Measurements from ENCODE around the gene CADPS2.
"Not testable (repeated sequence)": the region's sequence is repeated elsewhere in the genome, so short reads cannot be mapped to it uniquely, and the experiment has no call there.

CADPS2 gene

DNA sequence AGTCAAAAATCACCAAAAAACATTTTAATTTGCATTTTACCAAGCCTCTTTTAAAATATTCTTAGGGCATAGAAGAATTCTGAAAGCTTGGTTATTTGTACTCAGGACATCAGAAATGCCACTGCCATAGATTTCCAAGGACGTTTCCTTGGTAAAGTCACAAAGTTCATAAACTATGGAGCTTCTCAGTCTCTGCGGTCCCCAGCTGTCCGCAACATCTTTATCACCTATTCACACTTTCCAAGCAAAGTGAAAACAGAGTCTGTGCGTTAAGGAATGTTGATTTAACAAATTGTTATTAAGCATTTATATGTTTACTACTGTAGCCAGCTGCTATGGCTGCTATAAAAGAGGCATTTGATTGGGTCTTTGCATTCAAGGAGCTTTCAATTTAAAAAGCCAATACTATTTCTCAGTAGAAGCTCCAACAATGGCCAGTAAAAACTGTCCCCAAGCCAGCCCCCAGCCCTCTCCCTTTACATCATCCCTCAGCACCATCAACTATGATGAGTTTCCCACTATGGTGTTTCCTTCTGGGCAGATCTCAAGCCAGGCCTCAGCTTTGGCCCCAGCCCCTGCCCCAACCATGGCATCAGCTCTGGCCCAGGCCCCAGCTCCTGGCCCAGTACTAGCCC lies 36.8 kb downstream of the CADPS2 start:
- no peak for DNase-seq

DNA sequence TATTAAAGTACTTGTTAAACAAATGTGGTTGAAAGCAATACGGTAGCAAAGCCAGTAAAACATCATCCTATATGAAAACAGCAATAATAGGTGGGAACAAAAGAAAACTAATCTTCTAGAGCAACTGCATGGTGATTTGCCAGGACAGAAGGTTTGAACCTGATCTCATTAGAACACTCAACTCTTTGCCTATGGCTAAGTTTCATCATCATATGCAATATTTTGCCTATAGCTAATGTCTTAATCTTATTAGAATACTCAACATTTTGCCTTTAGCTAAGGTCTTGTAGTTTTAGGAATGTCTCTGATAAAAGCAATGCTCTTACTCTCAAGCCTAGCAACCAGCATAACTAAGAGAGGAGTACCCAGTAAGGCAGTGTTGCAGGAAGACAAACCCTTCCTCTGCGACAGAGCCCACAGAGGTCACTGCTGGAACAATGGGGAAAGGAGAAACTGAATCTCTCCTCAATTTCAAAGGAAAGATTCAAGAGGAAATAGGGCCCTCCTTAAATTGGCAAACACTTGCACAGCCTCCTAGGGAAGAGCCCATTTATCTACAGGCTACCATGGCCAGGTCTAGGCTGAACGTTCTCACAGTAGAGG lies 38.3 kb downstream of the CADPS2 start:
- DNase-seq = no peak

DNA sequence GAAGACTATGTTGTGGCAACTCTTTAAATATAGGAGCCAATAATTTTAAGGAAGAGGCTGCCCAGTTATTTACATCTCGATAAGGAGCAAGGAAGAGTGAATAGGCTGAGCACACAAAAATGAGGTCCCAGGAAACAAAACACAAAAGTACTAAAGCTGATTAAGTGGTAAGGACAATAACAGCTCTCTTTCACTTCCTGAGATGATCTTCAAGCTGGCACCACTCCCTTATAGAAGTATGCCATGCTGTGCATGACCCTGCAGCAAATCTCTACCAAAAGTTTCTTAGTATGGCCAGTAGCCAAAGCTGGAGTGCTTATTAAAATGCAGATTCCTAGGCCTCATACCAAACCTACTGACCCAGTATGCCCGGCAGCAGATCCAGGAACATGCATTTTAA lies 39.7 kb downstream of the CADPS2 start:
- DNase-seq = no peak

DNA sequence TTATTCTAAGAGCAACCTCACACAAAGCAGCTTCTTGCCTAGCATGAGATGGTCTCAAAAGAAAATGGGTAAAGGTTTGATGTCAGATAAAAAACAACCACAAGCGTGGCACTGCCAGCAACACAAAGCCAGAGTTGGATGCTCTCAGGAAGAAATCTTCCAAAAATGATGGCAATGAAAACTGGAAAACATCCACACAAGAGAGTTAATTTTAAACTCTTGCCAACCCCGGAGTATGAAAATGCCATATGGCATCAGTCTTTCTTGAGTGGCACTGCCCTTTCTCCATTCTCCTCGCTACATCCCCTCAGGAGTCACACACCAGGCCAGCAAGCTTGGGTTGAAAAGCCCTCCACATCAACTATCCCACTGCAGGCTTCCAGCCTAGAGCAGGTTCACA lies 41.0 kb downstream of the CADPS2 start:
- DNase-seq = no peak

DNA sequence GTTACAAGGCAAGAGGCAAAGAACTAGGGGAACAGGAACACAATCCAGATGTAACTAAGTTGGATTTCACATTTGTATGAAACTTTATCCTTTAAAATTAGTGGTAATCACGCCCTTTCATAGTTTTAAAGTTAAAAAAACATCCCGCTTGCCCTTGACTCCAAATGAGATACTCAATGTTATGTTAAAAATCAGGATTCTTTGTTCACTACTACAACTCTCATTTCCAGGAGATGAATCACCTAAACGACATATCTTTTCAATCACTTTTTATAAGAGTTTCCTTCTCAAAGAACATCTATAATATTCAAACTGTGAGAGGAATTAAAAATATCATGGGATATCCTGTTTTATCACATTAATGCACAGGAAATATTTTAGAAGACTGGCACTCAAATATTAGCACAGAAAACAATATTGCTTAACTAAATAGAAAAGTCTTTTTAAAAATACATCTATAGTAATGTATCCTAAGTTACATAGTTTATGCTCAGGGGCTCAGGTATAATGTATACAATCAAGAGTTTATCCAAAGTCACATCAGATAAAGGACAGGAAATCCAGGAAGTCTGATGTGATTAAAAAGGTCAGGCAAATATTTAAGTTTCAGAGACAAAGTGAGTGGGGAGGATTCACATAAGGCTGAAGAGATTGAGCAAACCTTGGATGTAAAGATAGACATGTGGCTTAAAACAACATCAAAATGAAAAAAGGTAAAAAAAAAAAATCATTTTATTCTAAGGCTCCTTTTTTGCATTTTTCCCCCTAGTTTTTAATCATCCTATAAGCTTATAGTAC lies 41.9 kb downstream of the CADPS2 start:
- no peak for DNase-seq

DNA sequence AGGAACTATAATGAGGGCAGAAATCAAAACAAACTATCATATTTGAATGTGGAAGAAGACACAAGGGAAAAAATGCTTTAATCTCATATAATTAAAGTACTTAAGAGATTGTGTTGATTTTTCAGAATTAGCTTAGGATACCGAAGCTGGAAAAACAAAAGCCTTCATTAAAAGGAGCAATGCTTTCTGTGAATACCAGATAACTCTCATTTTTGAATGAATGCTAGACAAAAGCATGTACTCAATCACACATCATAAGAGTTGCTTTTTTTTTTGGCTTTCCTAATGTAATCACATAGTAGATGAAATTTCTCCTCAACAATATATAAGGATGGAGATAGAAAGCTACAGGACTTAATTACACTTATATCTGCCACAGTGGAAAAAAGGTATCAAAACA lies 43.3 kb downstream of the CADPS2 start:
- no peak for DNase-seq

DNA sequence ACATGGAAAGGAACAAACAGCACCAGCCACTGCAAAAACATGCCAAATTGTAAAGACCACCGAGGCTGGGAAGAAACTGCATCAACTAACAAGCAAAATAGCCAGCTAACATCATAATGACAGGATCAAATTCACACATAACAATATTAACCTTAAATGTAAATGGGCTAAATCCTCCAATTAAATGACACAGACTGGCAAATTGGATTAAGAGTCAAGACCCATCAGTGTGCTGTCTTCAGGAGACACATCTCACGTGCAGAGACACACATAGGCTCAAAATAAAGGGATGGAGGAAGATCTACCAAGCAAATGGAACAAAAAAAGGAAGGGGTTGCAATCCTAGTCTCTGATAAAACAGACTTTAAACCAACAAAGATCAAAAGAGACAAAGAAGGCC lies 50.0 kb downstream of the CADPS2 start:
- DNase-seq = not testable (repeated sequence)

DNA sequence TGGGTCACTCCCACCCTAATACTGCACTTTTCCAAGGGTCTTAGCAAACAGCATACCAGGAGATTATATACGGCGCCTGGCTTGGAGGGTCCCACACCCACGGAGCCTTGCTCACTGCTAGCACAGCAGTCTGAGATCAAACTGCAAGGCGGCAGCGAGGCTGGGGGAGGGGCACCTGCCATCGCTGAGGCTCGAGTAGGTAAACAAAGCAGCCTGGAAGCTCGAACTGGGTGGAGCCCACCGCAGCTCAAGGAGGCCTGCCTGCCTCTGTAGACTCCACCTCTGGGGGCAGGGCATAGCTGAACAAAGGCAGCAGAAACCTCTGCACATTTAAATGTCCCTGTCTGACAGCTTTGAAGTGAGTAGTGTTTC lies 51.7 kb downstream of the CADPS2 start:
- DNase-seq = not testable (repeated sequence)

DNA sequence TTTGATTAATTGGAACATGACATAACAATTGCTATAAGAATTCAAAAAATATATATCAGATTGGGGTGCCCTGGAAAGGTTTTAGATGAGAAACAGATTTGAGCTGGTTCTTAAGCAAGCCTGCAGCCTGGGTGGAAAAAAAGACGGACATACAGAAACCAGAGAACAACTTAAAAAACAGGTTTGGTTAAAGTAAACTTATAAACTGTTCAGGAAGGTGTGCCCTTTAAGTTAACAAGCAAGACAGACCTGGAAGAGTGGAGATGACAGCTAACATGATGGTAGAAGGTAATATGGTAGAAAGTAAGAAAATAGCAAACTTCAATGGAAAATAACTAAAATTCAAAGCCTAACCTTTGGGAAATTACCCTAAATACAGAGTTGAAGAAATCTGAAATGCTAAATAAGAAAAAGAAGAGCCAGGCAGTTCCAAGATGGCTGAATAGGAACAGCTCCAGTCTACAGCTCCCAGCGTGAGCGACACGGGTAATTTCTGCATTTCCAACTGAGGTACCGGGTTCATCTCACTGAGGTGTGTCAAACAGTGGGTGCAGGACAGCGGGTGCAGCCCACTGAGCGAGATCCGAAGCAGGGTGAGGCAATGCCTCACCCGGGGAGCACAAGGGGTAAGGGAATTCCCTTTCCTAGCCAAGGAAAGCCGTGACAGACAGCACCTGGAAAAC lies 52.2 kb downstream of the CADPS2 start:
- DNase-seq = no peak

DNA sequence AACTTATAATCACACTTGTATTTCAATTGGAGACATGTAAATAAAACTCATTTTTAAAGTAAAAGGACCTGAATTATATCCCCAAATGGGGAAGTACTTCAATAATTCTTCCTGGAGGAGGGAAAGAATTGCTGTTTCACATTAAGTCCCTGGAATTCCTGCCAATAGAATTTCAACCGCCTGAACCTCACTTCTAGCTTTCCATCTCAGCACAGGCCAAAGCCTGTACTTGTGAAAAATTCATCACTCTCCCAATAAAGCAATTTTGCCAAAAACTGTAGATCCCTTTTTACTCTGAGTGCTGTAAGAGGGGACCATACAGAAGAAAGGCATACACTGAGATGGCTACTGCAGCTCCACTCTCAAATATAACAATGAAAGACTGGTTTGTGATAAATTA lies 54.8 kb downstream of the CADPS2 start:
- DNase-seq = no peak

DNA sequence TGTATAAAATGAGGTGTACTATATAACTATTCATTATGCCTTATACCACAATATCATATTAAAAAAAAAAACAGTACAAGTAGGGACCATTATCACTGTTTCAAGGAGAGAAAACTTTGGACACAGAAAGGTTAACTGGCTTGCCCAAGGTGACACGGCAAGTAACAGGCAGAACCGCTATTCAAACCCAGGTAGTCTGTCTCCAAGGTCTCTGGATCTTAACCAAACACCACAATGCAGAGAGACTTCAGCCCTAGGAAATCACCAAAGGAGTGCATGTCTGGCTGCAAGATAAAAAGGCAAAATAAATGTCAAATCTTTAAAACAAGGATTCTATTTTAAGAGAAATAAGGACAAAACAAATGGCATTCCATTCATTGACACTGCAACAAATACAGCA lies 56.3 kb downstream of the CADPS2 start:
- no peak for DNase-seq

DNA sequence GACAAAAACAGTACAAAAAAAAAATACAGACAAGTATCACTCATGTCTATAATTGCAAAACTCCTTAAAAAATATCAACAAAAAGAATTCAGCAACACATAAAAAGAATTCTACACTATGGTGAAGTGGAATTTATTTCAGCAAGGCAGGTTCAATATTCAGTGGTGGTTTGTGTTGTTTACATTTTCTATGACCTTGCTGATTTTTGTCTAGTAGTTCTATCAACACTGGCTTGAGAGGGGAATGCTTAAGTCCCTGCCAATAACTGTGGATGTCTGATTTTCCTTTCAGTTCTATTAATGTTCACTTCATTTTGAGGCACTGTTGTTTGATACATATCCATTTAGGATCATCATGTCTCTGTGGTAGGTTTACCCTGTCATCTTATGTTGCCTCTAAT lies 58.5 kb downstream of the CADPS2 start:
- no peak for DNase-seq

DNA sequence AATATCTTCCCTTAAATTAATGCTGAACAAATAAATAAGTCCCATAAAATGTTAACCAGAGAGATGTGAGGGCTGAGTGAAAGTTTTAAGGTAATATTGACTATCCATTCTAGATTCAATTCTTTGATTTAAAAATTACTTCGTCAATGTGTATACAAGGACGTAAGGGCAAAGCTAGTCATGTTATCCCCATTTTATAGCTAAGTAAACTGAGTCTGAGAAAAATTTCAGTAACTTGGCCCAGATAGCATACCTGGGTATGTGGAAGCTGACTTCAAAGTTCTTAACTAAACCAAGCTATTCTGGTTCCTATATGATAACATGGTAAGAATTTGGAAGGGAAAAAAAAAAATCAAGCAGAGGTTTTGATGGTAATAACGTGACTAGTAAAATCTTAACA lies 72.4 kb downstream of the CADPS2 start:
- DNase-seq = no peak

DNA sequence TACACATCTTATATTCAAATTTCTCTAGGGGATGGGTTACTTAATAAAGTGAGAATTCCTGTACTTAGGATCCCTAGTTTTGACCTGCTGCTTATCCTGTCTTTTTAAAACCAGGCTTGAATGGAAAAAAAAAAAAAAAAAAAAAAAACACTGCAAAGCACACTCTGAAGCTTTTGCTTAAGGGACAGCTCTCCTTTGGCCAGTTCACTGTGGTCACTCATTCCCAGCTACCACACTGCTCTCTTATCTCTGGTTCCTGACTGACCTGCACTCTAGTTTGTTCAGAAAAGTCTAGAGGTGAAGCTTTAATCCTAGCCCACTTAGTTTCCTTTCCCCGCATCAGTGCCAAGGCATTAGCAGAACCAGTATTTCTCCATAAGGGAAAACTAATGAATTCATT lies 82.4 kb downstream of the CADPS2 start:
- no peak for DNase-seq

DNA sequence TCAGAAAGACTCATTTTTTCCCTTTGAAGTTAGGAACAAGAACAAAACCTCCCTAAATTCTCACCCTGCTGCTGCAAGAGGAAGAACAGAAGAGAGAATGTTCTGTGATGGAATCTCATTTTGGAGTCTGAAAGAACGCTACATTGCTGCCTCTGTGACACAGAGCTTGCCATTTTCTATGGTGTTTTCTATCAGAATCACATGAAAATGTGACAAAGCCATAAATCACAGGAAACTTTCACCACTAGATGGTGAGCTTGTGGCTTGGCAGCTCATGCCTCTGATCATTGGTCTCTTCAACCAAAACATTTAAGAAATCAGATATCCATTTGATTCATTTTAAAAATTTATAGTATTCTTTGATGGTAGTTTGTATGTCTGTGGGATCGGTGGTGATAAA lies 82.9 kb downstream of the CADPS2 start:
- no peak for DNase-seq

DNA sequence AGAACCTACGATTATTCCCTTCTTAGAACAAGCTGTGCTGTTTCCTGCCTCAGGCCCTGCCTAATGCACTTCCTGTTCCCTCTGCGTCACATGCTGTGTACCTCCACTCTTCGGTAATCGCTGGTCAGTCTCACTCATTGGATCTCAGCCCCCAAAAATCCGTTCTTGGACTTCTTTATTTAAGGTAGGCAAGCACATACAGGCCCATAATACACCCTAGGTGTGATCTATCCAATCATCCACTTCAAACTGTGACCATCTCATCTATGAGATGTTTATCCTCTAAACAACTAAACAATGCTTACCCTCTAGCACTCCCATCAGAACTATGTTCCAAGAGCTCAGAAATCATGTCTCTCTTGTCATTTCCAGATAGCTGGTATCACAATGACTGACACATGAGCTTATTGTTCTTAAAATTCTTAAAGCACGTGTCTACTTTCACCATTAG lies 83.9 kb downstream of the CADPS2 start:
- no peak for DNase-seq

DNA sequence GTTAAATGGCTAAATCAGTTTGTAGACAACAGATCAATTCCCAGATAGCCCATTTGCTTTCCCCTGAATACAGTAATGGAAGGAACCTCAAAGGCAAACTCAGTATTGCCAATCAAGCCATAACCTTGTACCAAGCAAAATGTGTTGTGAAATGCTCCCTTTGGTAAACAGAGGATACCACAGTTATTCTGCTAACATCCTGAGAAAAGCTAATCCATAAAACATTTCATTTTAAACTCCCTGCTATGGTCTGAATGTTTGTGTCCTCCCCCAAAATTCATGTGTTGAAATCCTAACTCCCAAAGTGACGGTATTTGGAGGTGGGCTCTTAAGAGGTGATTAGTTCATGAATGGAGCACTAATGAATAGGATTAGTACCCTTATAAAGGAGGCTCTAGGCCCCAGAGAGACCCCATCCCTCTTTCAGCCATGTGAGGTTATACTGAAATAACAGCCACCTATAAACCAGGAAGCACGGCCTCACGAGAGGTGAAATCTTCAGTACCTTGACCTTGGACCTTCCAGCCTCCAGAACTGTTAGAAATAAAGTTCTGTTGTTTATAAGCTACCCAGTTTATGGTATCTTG lies 94.2 kb downstream of the CADPS2 start:
- DNase-seq = no peak

DNA sequence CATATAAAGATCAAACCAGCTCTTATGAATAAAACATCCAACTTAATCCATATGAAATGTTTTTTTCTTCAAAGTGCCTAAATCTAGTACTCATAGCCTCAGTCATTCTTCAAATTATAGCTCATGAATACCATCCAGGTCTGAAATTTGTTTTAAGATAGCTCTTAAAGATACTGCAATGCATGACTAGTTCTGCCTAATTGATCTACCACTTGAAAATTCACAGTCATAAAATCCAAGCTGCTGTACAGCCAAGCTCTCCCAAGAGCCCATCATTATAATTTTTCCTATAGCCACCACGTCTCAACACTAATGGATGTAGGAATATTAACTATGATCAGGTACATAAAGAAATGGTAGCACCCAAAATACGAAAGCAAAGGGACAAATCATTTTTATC lies 95.7 kb downstream of the CADPS2 start:
- DNase-seq = no peak

DNA sequence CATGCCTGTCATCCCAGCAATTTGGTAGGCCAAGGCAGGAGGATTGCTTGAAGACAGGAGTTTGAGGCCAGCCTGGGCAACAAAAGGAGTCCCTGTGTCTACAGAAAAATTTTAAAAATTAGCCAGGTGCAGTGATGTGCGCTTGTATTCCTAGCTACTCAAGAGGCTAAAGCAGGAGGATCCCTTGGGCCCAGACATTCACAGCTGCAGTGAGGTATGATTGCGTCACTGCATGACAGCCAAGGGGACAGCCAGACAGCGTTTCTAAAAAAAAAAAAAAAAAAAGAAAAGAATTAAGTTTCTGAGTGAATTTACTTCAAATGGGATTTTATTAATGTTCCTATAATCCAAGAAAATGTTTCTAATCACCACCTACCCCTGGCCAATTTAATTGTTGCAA lies 96.1 kb downstream of the CADPS2 start:
- no peak for DNase-seq

DNA sequence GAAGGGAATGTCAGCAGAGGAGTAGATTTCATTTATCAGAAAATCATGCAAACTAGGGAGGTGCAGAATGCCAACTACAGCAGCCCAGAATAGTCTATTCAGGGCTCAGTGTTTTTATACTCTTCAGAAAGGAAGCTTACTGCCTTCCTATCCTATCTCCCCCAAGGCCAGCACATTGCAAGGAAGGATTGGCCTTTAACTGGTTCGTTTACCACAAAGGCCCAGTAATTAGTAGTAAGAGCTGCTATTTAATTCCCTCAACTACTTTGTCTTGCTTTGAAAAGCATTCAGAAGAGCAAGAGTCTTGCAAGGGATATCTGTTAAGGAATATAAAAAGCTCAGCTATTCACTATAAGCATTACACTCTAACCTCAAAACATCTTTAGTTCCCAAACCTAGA lies 97.1 kb downstream of the CADPS2 start:
- no peak for DNase-seq

DNA sequence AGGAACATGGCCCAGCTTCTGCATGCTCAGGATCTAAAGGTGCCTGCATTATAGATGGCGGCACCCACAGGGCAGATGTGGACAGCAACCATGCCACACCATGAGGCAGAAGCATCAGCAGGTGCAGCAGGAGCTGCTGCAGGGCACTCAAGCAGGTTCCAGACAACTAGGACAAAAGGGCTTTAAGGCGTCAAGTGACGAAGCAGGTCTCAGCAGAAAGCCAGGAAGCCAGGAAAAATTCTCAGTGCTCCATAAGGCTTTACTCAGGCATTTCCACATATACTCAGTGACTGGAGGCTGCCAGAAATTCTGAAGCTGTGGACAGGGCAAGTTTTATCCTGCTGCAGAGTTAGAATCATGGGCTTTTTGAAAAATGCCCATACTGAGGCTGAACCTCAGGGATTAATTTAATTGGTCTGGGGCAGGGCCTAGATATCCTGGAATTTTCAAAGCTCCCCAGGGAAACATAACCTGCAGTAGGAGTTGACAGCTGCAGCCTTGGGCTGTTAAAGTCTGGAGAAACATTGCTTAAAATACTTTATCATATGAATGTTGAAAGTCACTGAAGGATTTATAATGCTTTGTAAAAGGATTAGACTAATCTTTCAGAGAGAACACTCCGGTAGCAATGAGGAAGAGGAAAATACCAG lies 115.4 kb downstream of the CADPS2 start:
- no peak for DNase-seq

DNA sequence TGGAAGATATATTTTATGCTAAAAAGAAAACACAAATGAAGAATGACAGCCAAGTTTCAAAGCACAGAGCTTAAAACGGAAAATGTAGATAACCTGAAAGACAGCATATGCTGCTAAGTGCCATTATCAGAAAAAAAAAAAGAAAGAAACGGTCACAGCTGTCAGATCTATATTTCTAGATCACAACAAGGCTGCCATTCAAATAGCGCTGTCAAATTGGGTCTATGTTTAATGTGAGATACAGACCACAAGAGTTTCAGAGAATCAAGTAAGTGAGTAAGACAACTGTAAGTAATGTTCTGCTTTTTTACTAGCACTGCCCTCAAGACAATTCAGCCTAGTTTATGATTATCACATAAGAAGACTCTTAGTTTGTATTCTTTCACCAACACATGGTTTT lies 117.4 kb downstream of the CADPS2 start:
- DNase-seq = no peak

DNA sequence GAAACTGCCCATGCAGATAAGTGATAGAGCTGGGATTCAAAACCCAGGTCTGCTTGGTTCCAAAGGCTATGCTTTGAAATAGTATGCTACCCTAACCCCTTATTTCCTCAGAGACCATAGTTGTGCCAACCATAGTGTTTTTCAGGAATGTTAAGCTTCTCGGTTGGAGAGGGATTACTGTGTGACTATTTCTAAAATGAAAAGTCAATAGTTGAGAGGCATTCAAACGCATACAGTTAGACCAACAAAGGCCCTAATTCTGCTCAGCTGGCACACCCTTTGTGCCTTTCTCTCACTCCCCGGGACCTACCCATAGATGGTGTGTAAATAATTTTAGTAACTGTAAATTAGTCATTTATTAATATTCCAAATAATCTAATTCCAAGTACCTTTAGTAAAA lies 118.9 kb downstream of the CADPS2 start:
- DNase-seq = no peak
